Esophagus muscularis mucosa (tissue), 4 donors: ENCODE data around the gene OR2Y1. TPM values are rescaled to one million over a fixed set of nuclear protein-coding genes. Genes with fewer than 3 reads are reported as not detected.

Source experiments
- DNase-seq: peaks from one replicate; pipeline ENCODE4 v3.0.0-alpha.2; 2017; ENCODE audit errors: extremely low spot score
- H3K27ac ChIP-seq, 4 donors: fragments of 200-600 bp; sonication (generic); replicated peaks in 1 of 4; 1 replicate in 3 of 4; 2 replicates in 1 of 4; pipeline ENCODE4 v1.5.1; 2016 to 2019; ENCODE audit warnings: mild to moderate bottlenecking in 1 of 4
- H3K27me3 ChIP-seq, 4 donors: fragments of 200-600 bp; sonication (generic); one replicate each; pipeline versions ENCODE4 v1.5.1 to v1.6.0; 2016 to 2019
- H3K36me3 ChIP-seq, 4 donors: fragments of 200-600 bp; sonication (generic); one replicate each; pipeline ENCODE4 v1.5.1; 2016 to 2019
- H3K4me1 ChIP-seq, 4 donors: fragments of 200-600 bp; sonication (generic); one replicate each; pipeline ENCODE4 v1.5.1; 2016 to 2019
- H3K4me3 ChIP-seq, 4 donors: fragments of 200-600 bp; sonication (generic); 1 replicate in 2 of 4; 2 replicates in 2 of 4; pipeline ENCODE4 v1.5.1; 2016 to 2019; ENCODE audit warnings: mild to moderate bottlenecking in 4 of 4, moderate library complexity in 1 of 4
- H3K9me3 ChIP-seq, 4 donors: fragments of 200-600 bp; sonication (generic); 1 replicate in 3 of 4; 2 replicates in 1 of 4; pipeline ENCODE4 v1.5.1; 2016 to 2019
- EP300 ChIP-seq: sonication (generic); formaldehyde crosslinking; IDR thresholded peaks from one replicate; pipeline ENCODE4 v1.6.1; 2017; ENCODE audit warnings: antibody characterized with exemption
- POLR2A ChIP-seq: fragments of 450-650 bp; IDR thresholded peaks from one replicate; pipeline ENCODE4 v1.6.1; 2017; ENCODE audit warnings: antibody characterized with exemption, moderate library complexity, mild to moderate bottlenecking, low read depth
- POLR2AphosphoS5 ChIP-seq, 2 donors: sonication (generic); formaldehyde crosslinking; IDR thresholded peaks; one replicate each; pipeline ENCODE4 v1.6.1; 2017; ENCODE audit warnings: antibody characterized with exemption in 2 of 2
- WGBS: methylation state at CpG from one replicate; pipeline ENCODE4 v1.1.5; 2018; 5-methylcytosine and 5-hydroxymethylcytosine counted together
- intact Hi-C: fragments of 100-400 bp; cut with DNase I; formaldehyde crosslinking; loops from one replicate; pipeline ENCODE4 v1.15.1; 2023
- total RNA-seq, 4 donors: library from RNA; depleted of rRNA; stranded (reverse); fragments of >200 nt; gene quantifications; one replicate each; pipeline versions ENCODE4 v1.1.0 to v1.2.1, GENCODE V29; 2016
- TF ChIP-seq, protein P1 (sequence below), 3 experiments: fragments of 200-600 bp in 2 of 3; fragments of 450-650 bp in 1 of 3; sonication (generic) in 2 of 3; IDR thresholded peaks; one replicate each; pipeline ENCODE4 v1.5.1; 2017 to 2019; ENCODE audit warnings: antibody characterized with exemption in 3 of 3, mild to moderate bottlenecking in 2 of 3, moderate library complexity in 1 of 3

Gene OR2Y1
- total RNA-seq, 4 donors from 2014 or later = not detected

DNA sequence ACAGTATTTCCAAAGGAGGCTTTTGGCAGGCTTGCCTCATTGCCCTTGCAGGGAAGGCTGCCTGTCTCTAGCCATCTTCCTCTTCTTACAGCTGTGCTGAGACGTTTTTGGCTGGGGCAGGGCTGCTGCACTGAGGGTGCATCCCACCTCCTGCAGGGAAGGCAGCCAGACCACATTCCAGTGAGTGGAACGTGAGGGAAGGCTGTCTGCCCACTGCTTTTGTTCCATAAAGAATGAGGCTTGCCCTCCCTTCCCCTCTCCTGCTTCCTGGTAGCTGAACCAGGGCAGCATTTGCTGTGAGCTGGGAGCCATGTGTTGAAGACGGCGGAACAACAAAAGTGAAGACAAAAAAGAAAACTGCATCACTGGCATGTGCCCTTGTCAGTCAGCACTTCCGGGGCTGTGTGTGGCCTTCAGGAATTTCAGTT, 46.0 kb upstream of the OR2Y1 start:
- H3K4me1 ChIP-seq = peaks cover 41 to 63% (median 52%) of the 10 kb centered on the region in 4 donors
- peaks cover 19 to 33% (median 29%) of the 10 kb centered on the region in 4 donors for H3K36me3 ChIP-seq
- peak overlapping the region; percentile 2 to 29 (median 8) for H3K4me3 ChIP-seq
- H3K9me3 ChIP-seq = no peaks in the 10 kb centered on the region
- intact Hi-C loops = loop anchor here (1.0 to 10.0 kb wide), 3 partner anchors 15 to 369 kb away; no protein-coding TSS in a partner anchor
- no peaks in the 10 kb centered on the region for H3K27me3 ChIP-seq
- 14% methylated on average over 5 of the region's 5 CpGs for WGBS
- TF ChIP-seq, protein P1, sequence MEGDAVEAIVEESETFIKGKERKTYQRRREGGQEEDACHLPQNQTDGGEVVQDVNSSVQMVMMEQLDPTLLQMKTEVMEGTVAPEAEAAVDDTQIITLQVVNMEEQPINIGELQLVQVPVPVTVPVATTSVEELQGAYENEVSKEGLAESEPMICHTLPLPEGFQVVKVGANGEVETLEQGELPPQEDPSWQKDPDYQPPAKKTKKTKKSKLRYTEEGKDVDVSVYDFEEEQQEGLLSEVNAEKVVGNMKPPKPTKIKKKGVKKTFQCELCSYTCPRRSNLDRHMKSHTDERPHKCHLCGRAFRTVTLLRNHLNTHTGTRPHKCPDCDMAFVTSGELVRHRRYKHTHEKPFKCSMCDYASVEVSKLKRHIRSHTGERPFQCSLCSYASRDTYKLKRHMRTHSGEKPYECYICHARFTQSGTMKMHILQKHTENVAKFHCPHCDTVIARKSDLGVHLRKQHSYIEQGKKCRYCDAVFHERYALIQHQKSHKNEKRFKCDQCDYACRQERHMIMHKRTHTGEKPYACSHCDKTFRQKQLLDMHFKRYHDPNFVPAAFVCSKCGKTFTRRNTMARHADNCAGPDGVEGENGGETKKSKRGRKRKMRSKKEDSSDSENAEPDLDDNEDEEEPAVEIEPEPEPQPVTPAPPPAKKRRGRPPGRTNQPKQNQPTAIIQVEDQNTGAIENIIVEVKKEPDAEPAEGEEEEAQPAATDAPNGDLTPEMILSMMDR (IDR thresholded peaks at IDR 0.05) = no peak
- peak; percentile 18 to 40 for TF ChIP-seq POLR2AphosphoS5 (IDR thresholded peaks at IDR 0.05)
- DNase-seq = peak; percentile 89
- H3K27ac ChIP-seq = peak overlapping the region; percentile 84 to 88 (median 86)

DNA sequence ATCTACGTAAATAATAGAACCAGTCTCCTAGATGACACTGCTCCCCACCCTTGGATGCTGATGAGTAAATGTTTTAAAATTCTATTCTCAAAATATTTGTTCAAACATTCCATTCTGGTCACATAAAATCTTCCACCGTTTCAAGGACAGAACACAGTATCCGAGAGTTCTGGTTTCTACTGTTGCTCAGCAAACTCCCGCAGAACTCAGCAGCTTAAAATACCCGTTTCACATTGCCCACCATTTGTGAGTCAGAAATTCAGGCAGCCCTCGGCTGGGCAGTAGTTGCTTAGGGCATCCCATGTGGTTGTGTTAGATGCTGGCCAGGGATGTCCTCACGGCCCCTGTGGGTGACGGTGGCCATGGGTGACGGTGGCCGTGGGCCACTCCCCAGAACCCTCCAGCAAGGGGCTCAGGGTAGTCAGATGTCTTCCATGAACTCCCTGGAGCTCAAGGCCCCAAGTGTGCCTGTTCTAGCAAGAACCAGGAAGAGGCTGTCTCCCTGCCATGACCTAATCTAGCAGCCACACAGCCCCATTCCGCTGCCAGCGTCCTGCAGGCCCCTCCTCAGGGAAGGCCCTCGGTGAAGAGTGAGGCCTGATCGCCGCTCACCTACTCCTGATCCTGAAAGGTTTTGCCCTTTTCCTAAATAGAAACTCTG, 45.4 kb upstream of the OR2Y1 start:
- WGBS = 32% methylated on average over 15 of the region's 15 CpGs
- H3K9me3 ChIP-seq = no peaks in the 10 kb centered on the region
- H3K36me3 ChIP-seq = peaks cover 14 to 27% (median 24%) of the 10 kb centered on the region in 4 donors
- TF ChIP-seq POLR2A = no peak
- TF ChIP-seq, protein P1 (IDR thresholded peaks at IDR 0.05) = no peak
- no peak for TF ChIP-seq EP300
- TF ChIP-seq POLR2AphosphoS5 (IDR thresholded peaks at IDR 0.05) = no peak
- peaks cover 41 to 57% (median 47%) of the 10 kb centered on the region in 4 donors for H3K4me1 ChIP-seq
- peak overlapping the region; percentile 2 to 29 (median 8) for H3K4me3 ChIP-seq
- peak; percentile 92 for DNase-seq
- no peaks in the 10 kb centered on the region for H3K27me3 ChIP-seq
- intact Hi-C loops = loop anchor here (1.0 to 10.0 kb wide), 3 partner anchors 16 to 370 kb away; no protein-coding TSS in a partner anchor
- peak overlapping the region; percentile 84 to 88 (median 86) for H3K27ac ChIP-seq

DNA sequence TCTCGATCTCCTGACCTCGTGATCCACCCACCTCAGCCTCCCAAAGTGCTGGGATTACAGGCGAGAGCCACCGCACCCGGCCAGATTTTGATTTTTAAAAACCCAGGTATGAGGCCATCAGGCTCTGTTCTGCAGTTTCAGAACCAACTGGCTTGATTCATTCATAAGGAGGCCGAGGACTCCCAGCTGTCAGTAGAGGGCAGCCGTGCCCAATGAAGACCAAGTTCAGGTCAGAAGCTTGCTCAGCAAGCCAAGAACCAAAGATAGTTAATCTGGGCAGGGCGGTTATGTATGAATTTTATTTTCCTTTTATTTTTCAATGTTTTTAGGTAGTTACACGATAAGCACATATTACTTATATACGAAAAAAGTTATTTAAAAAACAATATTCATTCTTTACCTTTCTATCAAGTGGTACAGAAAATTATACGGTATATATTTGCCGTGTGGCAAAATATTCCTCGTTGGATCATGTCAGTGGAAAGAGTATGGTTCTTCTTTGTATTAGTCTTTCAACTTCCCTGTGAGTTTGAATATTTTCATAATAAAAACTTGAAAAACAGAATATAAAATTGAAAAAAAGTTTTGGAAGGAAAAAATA, 44.7 kb upstream of the OR2Y1 start:
- peak overlapping the region; percentile 84 to 88 (median 86) for H3K27ac ChIP-seq
- DNase-seq = peak; percentile 92
- 33% methylated on average over 13 of the region's 13 CpGs for WGBS
- H3K4me1 ChIP-seq = peaks cover 41 to 53% (median 44%) of the 10 kb centered on the region in 4 donors
- no peaks in the 10 kb centered on the region for H3K9me3 ChIP-seq
- TF ChIP-seq POLR2AphosphoS5 (IDR thresholded peaks at IDR 0.05) (peak; percentile 58 to 63), EP300 (no peak)
- TF ChIP-seq, protein P1 (IDR thresholded peaks at IDR 0.05) = peak; percentile 73 to 86 (median 75)
- no peaks in the 10 kb centered on the region for H3K27me3 ChIP-seq
- no peak overlapping the region for H3K4me3 ChIP-seq
- H3K36me3 ChIP-seq = peaks cover 8 to 21% (median 18%) of the 10 kb centered on the region in 4 donors
- intact Hi-C loops = loop anchor here (1.0 to 10.0 kb wide), 3 partner anchors 17 to 370 kb away; no protein-coding TSS in a partner anchor

DNA sequence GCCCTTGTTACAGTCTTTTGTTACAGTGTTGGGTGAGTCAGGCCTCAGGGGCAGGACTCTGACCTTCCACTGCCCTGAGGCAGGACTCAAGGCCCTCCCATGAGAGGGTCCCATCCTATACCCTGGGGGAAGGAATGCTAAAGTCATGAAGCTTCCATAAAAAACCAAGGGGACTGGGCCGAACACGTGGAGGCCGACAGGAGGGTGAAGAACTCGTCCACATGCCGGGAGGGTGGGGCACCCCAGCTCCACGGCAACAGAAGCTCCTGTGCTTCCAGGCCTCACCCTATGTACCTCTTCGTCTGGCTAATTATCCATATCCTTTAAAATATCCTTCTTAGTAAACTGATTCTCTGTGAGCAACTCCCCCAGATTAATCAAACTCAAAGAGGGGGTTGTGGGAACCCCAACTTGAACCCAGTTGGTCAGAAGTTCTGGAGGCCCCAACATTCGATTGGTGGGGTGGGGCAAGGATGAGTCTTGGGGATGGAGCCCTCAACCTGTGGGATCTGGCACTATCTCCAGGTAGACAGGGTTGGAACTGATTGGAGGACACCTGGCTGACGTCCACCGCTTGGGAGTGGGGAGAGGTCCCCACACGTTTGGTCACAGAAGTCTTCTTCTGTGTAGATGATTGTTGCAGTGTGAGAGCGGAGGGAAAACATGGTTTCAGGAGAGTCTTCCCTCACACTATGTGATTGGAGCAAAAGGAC, 43.6 kb upstream of the OR2Y1 start:
- Histone ChIP-seq H3K27ac (peak overlapping the region in 1 of 4 donors; percentile 24), H3K27me3 (no peaks in the 10 kb centered on the region), H3K36me3 (peaks cover 0 to 10% (median 9%) of the 10 kb centered on the region in 4 donors), H3K4me1 (peaks cover 41 to 46% (median 44%) of the 10 kb centered on the region in 4 donors), H3K9me3 (no peaks in the 10 kb centered on the region), H3K4me3 (no peak overlapping the region)
- intact Hi-C loops = loop anchor here (2.0 to 10.0 kb wide), 2 partner anchors 77 to 371 kb away; partner anchors contain the start of gene ZFP62
- TF ChIP-seq POLR2A (no peak), POLR2AphosphoS5 (IDR thresholded peaks at IDR 0.05) (no peak), EP300 (no peak)
- TF ChIP-seq, protein P1 (IDR thresholded peaks at IDR 0.05) = no peak
- peak; percentile 66 for DNase-seq
- WGBS = 81% methylated on average over 12 of the region's 12 CpGs
